Progenitor cell of endocrine pancreas (in vitro differentiated cells): ENCODE measurements around the gene ARMCX1. TPM values are rescaled to one million over a fixed set of nuclear protein-coding genes. Genes with fewer than 3 reads are reported as not detected.
"Not testable (repeated sequence)": the region's sequence is repeated elsewhere in the genome, so short reads cannot be mapped to it uniquely, and the experiment has no call there.

ENCODE experiments used
- DNase-seq: peaks from one replicate; pipeline ENCODE4 v3.0.0; 2021; ENCODE audit warnings: low spot score; ENCODE audit not compliant: unreplicated experiment
- H3K27ac Mint-ChIP-seq: 2 replicates; pipeline ENCODE4 v1.8.0; 2021; ENCODE audit warnings: mild to moderate bottlenecking, moderate library complexity, mixed read lengths
- H3K27me3 Mint-ChIP-seq: 2 replicates; pipeline ENCODE4 v1.8.0; 2021; ENCODE audit warnings: mixed read lengths
- H3K36me3 Mint-ChIP-seq: 2 replicates; pipeline ENCODE4 v1.8.0; 2022; ENCODE audit warnings: mixed read lengths; ENCODE audit not compliant: insufficient read depth
- H3K4me1 Mint-ChIP-seq: 2 replicates; pipeline ENCODE4 v1.8.0; 2021; ENCODE audit warnings: low read depth, mixed read lengths
- H3K4me3 Mint-ChIP-seq: 2 replicates; pipeline ENCODE4 v1.8.0; 2021; ENCODE audit warnings: low read depth, mild to moderate bottlenecking, moderate library complexity, mixed read lengths
- H3K9me3 Mint-ChIP-seq: 2 replicates; pipeline ENCODE4 v1.8.0; 2021; ENCODE audit warnings: low read depth, mixed read lengths
- total RNA-seq: library from RNA; stranded (reverse); gene quantifications from 2 replicates; pipeline ENCODE4 v1.2.1, GENCODE V29; 2021
- TF ChIP-seq, protein P1 (sequence below): fragments of 200-600 bp; sonication (generic); IDR thresholded peaks from one replicate; pipeline ENCODE4 v1.5.0; 2021; ENCODE audit warnings: antibody characterized with exemption, mild to moderate bottlenecking; ENCODE audit not compliant: unreplicated experiment

The ARMCX1 gene
- total RNA-seq, 1 donor from 2014 or later = 31.6 TPM

DNA sequence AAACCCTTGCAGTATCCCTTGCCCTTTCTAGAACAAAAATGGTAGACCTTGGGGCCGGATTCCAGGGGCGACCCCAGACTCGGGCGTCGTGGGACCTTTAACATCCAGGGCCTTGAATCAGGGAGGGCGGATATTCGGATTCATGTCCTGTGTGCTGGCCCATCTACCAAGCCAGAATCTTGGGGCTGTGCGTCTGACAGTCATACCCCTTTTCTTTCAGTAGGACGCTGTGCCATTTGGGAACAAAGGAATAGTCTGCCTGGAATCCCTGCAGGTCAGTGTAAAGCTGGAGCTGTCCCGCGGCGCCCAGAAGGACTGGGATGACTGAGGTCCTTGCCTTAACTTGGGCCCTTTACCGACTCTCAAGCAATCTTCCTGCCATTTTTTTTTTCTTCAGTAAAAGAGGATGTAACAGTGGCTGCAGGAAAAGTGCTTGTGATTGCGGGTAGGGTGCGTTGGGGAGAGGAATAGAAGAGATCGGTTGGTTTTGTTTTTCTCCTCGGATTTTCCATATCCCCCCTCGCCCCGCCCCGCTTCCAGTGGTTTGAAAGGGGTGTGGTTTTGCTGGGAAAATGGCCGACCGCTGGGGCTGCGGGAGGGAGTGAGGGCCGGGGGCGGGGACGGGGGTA lies 518 bp downstream of the ARMCX1 start:
- TF ChIP-seq, protein P1, sequence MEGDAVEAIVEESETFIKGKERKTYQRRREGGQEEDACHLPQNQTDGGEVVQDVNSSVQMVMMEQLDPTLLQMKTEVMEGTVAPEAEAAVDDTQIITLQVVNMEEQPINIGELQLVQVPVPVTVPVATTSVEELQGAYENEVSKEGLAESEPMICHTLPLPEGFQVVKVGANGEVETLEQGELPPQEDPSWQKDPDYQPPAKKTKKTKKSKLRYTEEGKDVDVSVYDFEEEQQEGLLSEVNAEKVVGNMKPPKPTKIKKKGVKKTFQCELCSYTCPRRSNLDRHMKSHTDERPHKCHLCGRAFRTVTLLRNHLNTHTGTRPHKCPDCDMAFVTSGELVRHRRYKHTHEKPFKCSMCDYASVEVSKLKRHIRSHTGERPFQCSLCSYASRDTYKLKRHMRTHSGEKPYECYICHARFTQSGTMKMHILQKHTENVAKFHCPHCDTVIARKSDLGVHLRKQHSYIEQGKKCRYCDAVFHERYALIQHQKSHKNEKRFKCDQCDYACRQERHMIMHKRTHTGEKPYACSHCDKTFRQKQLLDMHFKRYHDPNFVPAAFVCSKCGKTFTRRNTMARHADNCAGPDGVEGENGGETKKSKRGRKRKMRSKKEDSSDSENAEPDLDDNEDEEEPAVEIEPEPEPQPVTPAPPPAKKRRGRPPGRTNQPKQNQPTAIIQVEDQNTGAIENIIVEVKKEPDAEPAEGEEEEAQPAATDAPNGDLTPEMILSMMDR = no peak

DNA sequence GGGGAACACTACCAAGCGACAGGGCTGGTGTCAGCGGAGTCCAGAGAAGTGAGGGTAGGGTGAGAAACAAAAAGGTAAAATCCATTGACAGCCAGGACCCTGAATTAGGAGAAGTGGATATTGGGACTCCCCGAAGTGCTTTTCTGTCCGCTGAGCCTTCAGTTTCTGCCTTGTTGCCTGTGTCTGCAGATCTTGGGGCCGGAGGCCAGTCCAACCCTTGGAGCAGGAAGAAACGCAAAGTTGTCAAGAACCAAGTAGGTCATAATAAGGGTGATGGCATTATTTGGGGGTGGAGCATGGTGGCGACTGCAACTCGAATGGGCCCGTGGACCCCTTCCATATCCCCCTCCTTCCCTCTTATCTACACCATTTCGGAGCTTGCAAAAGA lies 1.0 kb downstream of the ARMCX1 start:
- peak overlapping the region; percentile 96 for H3K27ac Mint-ChIP-seq
- peak overlapping the region; percentile 86 for H3K4me3 Mint-ChIP-seq
- TF ChIP-seq, protein P1 = no peak
- H3K36me3 Mint-ChIP-seq = peaks cover 7% of the 10 kb centered on the region
- no peaks in the 10 kb centered on the region for H3K27me3 Mint-ChIP-seq
- peaks cover 15% of the 10 kb centered on the region for H3K9me3 Mint-ChIP-seq
- no peak for DNase-seq
- H3K4me1 Mint-ChIP-seq = peaks cover 4% of the 10 kb centered on the region

More for the DNA sequence above, 518 bp downstream of the ARMCX1 start:
- Mint-ChIP-seq H3K9me3 (peaks cover 15% of the 10 kb centered on the region), H3K4me1 (peaks cover 4% of the 10 kb centered on the region), H3K27ac (peak overlapping the region; percentile 96), H3K36me3 (peaks cover 7% of the 10 kb centered on the region), H3K27me3 (no peaks in the 10 kb centered on the region), H3K4me3 (peak overlapping the region; percentile 86)
- no peak for DNase-seq

DNA sequence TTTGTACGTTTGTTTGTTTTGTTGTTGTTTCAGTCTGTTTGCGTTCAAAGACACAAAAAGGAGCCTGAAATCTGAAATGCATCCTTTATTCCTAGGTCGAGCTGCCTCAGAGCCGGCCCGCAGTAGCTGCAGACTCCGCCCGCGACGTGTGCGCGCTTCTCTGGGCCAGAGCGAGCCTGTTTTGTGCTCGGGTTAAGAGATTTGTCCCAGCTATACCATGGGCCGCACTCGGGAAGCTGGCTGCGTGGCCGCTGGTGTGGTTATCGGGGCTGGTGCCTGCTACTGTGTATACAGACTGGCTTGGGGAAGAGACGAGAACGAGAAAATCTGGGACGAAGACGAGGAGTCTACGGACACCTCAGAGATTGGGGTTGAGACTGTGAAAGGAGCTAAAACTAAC lies 2.4 kb downstream of the ARMCX1 start:
- H3K4me1 Mint-ChIP-seq = peaks cover 4% of the 10 kb centered on the region
- TF ChIP-seq, protein P1 = no peak
- no peaks in the 10 kb centered on the region for H3K27me3 Mint-ChIP-seq
- peaks cover 22% of the 10 kb centered on the region for H3K9me3 Mint-ChIP-seq
- no peak overlapping the region for H3K27ac Mint-ChIP-seq
- peak overlapping the region; percentile 42 for H3K4me3 Mint-ChIP-seq
- DNase-seq = no peak
- H3K36me3 Mint-ChIP-seq = peaks cover 7% of the 10 kb centered on the region

DNA sequence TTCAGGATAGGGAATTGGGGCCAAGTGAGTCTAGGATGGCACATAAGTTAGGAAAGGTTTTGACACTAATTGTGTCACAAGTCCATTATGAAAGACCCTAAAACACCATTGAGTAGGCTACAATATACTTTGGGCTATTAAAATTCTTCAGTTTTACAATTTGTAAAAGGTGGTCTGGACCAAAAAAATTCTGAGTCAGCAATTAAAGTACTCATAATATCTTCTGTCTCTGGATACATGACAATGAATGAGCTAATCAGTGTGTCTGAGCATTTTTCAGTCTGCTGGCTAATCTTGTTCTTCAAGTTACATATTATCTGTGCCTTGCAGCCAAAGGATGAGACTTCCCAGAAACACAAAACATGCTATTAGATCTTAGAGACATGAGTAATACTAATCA lies 14.3 kb downstream of the ARMCX1 start:
- no peak overlapping the region for H3K4me3 Mint-ChIP-seq
- H3K4me1 Mint-ChIP-seq = peaks cover 3% of the 10 kb centered on the region
- H3K9me3 Mint-ChIP-seq = peaks cover 26% of the 10 kb centered on the region
- no peaks in the 10 kb centered on the region for H3K27me3 Mint-ChIP-seq
- TF ChIP-seq, protein P1 = no peak
- no peak overlapping the region for H3K27ac Mint-ChIP-seq
- H3K36me3 Mint-ChIP-seq = no peaks in the 10 kb centered on the region
- DNase-seq = no peak

DNA sequence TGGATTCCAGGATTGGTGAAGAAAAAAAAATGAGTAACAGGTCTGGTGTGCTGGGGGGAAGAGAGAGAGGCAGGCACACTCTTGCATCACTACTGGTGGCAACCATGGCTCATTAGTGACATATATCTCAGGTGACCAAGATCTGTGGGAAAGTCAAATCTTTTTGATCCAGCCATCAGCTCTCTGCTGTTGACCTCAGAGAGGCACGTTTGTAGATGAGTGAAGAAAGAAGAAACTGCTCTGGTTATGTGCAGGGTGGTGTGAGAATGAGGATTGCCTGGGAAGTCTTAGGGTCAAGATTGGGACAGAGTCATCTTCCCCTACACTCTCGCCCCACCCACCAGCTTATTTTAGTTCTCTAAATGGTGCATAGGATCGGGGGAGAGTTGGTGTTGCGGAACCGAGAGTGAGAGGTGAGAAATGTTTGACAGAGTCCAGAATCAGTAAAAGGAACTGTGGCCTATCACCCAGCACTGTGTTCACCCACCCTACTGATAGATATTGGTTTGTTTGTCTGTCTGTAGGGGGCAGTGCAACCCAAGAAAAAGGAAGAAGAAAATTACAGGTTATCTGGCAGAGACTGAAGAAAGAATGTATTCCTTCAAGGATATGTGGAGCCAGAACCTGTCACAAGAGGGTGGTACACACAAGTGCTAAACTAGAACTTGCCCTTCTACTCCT lies 45.5 kb downstream of the ARMCX1 start:
- H3K27ac Mint-ChIP-seq = no peak overlapping the region
- H3K36me3 Mint-ChIP-seq = no peaks in the 10 kb centered on the region
- H3K27me3 Mint-ChIP-seq = peaks cover 3% of the 10 kb centered on the region
- H3K4me3 Mint-ChIP-seq = no peak overlapping the region
- peaks cover 22% of the 10 kb centered on the region for H3K9me3 Mint-ChIP-seq
- no peak for DNase-seq
- TF ChIP-seq, protein P1 = peak; percentile 66
- H3K4me1 Mint-ChIP-seq = no peaks in the 10 kb centered on the region

DNA sequence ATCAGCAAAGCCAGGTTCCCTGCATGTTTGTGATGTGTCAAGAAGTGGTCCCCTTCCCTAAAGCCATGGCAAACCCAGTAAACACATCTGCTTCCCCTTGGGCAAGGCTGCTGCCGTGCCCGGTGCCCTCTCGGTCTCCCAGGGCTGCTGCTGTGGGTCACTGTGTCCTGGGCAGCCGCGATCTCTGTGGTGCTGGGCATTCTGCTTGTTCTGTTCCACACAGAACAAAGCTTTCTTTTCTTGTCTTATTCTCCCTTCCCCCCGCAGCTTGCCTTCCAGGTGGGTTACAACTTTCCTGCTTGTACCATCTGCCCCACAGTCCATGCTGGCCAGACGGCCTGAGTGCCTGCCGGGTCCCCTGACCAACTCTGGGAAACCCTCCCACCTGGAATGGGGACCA lies 49.2 kb downstream of the ARMCX1 start:
- not testable (repeated sequence) for DNase-seq, H3K4me3 Mint-ChIP-seq, H3K36me3 Mint-ChIP-seq, H3K27me3 Mint-ChIP-seq, H3K27ac Mint-ChIP-seq
- H3K4me1 Mint-ChIP-seq = peaks cover 11% of the 10 kb centered on the region
- H3K9me3 Mint-ChIP-seq = peaks cover 11% of the 10 kb centered on the region
